ENCODE measurements around the gene PRKN.

- TF ChIP-seq EZH2 (IDR thresholded peaks at IDR 0.05; ENCODE audit: low read depth, unreplicated experiment) = no peak
- no peak for TF ChIP-seq CTCF (conservative IDR thresholded peaks at IDR 0.05; ENCODE audit: low read depth in 2 of 2)
- no peak for TF ChIP-seq NANOG (IDR thresholded peaks at IDR 0.05; ENCODE audit: borderline replicate concordance)
- TF ChIP-seq POLR2AphosphoS5 (IDR thresholded peaks at IDR 0.05; ENCODE audit: low read depth) = no peak
- TF ChIP-seq CREB1 (CRISPR knock-in tag; IDR thresholded peaks at IDR 0.05; ENCODE audit: low read depth) = no peak
- TF ChIP-seq ETS1 (IDR thresholded peaks at IDR 0.05) = no peak
- no peak for TF ChIP-seq REST (IDR thresholded peaks at IDR 0.05; ENCODE audit: unreplicated experiment)
- TF ChIP-seq STAT1 (IDR thresholded peaks at IDR 0.05; ENCODE audit: unreplicated experiment) = no peak
Observed at GRCh38 chr6:162438980-162439379, 288.6 kb downstream of the PRKN start.

All from GM23338 (cell line).